GM12801 (cell line): ENCODE measurements around the gene B4GALNT3.

Experiments
- TF ChIP-seq, protein P1 (sequence below): IDR thresholded peaks from one replicate; pipeline ENCODE4 v1.5.1; 2011; ENCODE audit warnings: control low read depth; ENCODE audit not compliant: insufficient read length; ENCODE audit errors: extremely low read depth

B4GALNT3 gene

GRCh38 chr12:461425-461824 lies 1.7 kb downstream of the B4GALNT3 start:
- TF ChIP-seq, protein P1, sequence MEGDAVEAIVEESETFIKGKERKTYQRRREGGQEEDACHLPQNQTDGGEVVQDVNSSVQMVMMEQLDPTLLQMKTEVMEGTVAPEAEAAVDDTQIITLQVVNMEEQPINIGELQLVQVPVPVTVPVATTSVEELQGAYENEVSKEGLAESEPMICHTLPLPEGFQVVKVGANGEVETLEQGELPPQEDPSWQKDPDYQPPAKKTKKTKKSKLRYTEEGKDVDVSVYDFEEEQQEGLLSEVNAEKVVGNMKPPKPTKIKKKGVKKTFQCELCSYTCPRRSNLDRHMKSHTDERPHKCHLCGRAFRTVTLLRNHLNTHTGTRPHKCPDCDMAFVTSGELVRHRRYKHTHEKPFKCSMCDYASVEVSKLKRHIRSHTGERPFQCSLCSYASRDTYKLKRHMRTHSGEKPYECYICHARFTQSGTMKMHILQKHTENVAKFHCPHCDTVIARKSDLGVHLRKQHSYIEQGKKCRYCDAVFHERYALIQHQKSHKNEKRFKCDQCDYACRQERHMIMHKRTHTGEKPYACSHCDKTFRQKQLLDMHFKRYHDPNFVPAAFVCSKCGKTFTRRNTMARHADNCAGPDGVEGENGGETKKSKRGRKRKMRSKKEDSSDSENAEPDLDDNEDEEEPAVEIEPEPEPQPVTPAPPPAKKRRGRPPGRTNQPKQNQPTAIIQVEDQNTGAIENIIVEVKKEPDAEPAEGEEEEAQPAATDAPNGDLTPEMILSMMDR, result no peak

DNA sequence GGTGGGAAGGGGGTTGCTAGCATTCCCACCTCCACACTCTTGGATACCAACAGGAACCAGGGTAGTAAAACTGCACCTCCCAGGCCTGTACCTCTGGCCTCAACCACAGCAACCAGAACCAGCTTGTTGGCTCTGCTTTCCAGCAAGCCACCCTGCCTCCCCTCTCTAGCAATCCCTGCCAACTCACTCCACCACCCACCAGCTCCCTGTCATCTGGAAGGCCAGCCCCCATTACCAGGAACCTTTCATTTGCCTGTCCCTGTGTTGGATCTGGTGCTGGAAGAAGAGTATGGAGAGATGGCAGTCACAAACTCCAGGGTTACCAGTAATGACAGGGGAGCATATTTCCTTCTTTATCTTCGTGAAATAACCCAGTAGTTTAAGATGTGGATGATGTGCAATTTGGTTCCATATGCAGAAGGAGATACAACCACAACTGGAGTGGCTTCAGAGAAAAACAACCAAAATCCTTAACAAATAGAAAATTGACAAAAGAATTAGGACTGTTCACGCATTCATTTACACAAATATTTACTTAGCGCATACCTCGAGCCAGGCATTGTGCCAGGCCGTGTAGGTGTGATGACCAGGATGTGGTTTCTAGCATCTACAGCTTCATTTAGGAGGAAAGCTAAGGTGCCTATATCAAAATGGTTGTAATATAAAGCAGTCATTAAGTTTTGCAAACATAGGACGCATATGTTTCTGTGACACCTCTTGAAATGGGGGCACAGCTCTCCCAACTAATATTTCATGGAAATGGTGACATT lies 3.4 kb downstream of the B4GALNT3 start:
- TF ChIP-seq, protein P1, result no peak

DNA sequence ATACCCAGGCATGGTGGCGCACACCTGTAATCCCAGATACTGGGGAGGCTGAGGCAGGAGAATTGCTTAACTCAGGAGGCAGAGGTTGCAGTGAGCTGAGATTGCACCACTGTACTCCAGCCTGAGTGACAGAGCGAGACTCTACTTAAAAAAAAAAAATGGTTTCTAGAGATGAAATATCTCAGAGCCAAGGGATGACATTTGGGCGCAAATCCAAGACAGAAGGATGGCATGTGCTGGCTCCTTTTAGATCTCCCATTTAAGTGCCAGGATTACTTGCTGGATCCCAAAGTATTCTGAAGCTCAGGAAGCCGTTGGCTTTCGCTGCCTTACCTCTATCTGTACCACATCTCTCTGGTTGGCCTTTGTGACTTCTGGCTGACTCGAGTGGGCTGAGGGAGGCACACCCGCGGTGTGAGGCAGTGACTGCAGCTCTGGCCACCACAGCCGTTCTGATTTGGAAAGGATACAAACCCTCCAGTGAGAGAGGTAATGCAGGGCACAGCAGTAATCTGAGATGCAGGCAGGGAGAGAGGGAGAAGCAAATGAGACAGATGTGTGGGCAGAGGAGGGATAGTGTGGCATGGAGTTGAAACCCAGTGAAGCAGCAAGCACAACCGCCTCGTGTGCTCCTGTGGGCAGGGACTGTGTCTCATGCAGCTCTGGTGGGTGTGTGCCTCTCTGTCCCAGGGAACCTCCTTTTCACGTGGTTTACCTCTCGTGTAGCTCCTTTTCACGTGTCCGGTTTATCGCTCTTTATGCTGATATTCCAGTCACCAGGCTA lies 4.9 kb downstream of the B4GALNT3 start:
- TF ChIP-seq, protein P1, result no peak

DNA sequence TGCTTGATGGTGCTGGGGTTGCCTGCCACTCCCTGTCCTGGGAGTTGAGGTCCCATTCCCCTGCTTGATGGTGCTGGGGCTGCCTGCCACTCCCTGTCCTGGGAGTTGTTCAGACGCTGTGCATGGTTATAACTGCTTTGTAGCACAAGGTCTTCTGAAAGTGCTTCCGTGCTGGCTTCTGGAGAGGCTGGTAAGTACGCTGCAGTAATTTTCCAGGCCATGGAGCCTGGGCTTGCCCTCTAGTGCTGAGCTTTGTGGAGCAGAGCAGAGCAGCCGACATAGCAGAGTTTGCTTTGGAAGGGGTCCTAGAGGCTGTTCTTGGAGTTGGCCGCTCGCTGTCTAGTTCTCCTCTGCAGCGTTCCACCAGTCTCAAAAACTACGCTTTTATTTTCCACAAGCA lies 6.3 kb downstream of the B4GALNT3 start:
- TF ChIP-seq, protein P1, result no peak

DNA sequence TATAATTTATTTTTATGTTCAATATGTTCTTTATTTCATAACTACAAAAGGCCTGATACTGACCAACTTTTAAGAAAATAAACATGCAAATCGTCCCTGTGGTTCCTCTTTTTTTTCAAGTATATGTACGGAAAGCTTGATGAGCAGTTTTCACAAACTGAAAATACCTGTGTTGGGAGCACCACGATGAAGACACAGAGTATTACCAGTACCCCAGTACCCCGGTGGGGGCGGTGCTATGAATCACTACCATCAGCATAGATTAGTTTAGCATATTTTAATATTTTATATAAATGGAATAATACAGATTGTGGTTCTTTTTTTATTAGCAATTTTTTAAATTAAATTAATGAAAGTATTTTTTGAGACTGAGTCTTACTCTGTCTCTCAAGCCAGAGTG lies 7.0 kb downstream of the B4GALNT3 start:
- TF ChIP-seq, protein P1, result no peak

DNA sequence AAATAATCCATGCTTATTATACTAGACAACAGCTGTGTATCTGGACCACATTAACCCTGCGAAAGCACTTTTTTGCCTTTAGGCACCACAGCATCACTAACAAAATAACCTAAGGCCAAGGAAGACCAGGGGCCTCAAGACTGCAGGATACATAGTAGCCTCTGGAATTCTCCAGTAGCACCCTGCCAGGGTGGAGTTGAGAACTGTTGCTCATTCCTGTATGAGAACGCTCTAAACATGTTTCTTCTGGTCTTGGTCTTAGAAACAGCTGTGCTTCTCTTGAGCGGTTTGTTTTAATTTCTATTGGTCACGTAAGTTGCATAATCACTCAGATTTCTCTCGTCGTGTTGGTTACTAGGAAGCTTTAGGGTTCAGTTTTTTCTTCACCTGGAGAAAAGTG lies 7.9 kb downstream of the B4GALNT3 start:
- TF ChIP-seq, protein P1, result no peak

DNA sequence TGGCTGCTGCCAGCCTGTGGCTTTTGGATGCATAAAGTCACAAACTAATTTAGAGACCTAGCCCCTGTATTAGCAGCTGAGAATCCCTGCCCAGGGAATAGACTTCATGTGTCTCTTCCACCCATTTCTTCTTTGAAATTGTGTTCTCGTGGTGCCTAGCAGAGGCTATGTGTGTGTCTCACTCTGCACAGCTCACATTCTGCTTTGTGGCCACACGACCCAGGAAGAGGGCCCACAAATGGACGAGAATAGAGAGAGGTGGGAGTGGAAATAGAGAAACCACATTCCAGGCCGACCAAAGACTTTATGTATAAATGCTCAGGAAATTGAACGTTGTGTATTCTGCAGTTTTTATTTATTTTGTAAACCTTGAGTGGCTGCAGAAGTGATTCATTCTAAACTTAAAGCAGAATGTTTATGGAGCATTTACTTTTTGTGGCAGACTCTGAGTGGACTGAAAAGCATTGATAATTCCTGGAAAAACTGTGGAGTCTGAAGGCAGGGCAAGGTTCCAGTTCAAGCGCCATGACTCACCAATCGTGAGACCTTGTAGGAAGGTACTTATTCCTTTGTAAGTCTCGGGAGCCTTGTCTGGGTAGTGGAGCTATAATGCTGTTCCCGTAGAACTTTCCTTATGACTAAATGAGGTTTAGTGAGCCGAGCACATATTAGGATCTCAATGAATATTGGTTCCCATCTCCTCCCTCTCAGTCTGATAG lies 9.1 kb downstream of the B4GALNT3 start:
- TF ChIP-seq, protein P1, result no peak
